GM12892 (cell line): ENCODE results near the gene PHLPP2.

Experiments used
- POLR2A ChIP-seq: IDR thresholded peaks from 2 replicates; pipeline ENCODE4 v1.6.1; 2011; ENCODE audit warnings: low read depth, low read length, control low read depth
- POLR2AphosphoS5 ChIP-seq: IDR thresholded peaks from 2 replicates; pipeline ENCODE4 v1.6.1; 2011; ENCODE audit warnings: low read depth, low read length, control low read depth
- TAF1 ChIP-seq: IDR thresholded peaks from 2 replicates; pipeline ENCODE4 v1.6.1; 2011; ENCODE audit warnings: low read depth, mild to moderate bottlenecking, control low read depth, low read length, borderline replicate concordance

- TF ChIP-seq POLR2A = no peak
- TF ChIP-seq TAF1 = no peak
- no peak for TF ChIP-seq POLR2AphosphoS5
Observed at GRCh38 chr16:71754652-71755051, 30.2 kb upstream of the PHLPP2 start.
